Heart left ventricle (tissue), 13 donors: ENCODE measurements around the gene AGRN.

Experiments
- POLR2A ChIP-seq, 2 donors: fragments of 450-650 bp; IDR thresholded peaks; one replicate each; pipeline ENCODE4 v1.6.1; 2017; ENCODE audit warnings: antibody characterized with exemption in 2 of 2, mild to moderate bottlenecking in 2 of 2, moderate library complexity in 2 of 2
- TF ChIP-seq, protein P1 (sequence below), 12 donors: fragments of 200-600 bp; sonication (generic) in 4 of 12; IDR thresholded peaks; one replicate each; pipeline versions ENCODE4 v1.5.0 to v1.8.0; 2018 to 2022; ENCODE audit warnings: antibody characterized with exemption in 12 of 12, mild to moderate bottlenecking in 5 of 12
- donor health status: ischemic (EF 13 %, LVEDD 7.1; RV severe dilation, severe dysfunction).
- donor health status: DM: no; HTN: yes; CAD: no.
- donor health status: DM: no; HTN: no; CAD: no.
- donor health status: ischemic (EF 25% LVEDD 6.9; RV normal size, moderate dysfunction).
- donor health status: ischemic (EF 25% LVEDD 5.7; RV mildly dilated, moderate dysfunction).
- donor health status: ischemic (EF 35%, LVEDD 5.7; RV mildly dilated, moderate dysfunction).
- donor health status: nonischemic (EF 11% LVEDD 7.7; RV severe dilation, severe dysfunction).
- donor health status: DM: yes; HTN: yes; CAD: no.
- donor health status: PGD.
- donor health status: ischemic (EF 29% LVEDD 5.4; RV normal size, mild dysfunction).
- donor health status: nonischemic (EF 23%, LVEDD 6.1; RV moderate dilation, normal function).

DNA sequence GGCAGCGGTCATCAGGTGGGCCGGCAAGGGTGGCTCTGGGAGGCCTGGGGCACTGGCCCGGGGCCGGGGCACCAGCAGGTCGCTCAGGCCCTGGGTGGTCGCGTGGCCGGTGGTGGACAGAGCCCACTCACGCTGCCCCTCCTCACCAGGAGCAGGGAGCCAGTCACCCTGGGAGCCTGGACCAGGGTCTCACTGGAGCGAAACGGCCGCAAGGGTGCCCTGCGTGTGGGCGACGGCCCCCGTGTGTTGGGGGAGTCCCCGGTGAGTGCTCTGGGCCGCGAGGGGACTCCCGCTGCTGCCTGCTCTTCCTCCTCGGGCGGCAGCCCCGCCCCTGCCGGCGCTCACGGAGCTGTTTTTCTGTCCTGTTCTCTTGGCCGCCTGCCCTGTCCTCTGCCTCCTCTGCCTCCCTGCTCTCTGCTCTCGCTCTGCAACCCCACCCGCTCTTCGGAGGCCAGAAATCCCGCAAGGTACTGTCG, 30.7 kb downstream of the AGRN start:
- TF ChIP-seq, protein P1, sequence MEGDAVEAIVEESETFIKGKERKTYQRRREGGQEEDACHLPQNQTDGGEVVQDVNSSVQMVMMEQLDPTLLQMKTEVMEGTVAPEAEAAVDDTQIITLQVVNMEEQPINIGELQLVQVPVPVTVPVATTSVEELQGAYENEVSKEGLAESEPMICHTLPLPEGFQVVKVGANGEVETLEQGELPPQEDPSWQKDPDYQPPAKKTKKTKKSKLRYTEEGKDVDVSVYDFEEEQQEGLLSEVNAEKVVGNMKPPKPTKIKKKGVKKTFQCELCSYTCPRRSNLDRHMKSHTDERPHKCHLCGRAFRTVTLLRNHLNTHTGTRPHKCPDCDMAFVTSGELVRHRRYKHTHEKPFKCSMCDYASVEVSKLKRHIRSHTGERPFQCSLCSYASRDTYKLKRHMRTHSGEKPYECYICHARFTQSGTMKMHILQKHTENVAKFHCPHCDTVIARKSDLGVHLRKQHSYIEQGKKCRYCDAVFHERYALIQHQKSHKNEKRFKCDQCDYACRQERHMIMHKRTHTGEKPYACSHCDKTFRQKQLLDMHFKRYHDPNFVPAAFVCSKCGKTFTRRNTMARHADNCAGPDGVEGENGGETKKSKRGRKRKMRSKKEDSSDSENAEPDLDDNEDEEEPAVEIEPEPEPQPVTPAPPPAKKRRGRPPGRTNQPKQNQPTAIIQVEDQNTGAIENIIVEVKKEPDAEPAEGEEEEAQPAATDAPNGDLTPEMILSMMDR (IDR thresholded peaks at IDR 0.05): no peak
- TF ChIP-seq POLR2A (IDR thresholded peaks at IDR 0.05): no peak
